ELR (cell line): ENCODE results near the gene PLA2G4D.
"Not testable (repeated sequence)": the region's sequence is repeated elsewhere in the genome, so short reads cannot be mapped to it uniquely, and the experiment has no call there.

Experiments
- DNase-seq: peaks from one replicate; pipeline ENCODE4 v3.0.0-alpha.2; 2015; ENCODE audit warnings: low read depth

Gene PLA2G4D

GRCh38 chr15:42128476-42128875 is 34.1 kb upstream of the PLA2G4D start:
- DNase-seq: no peak

- no peak for DNase-seq
These were observed 29.2 kb upstream of the PLA2G4D start for GRCh38 chr15:42123546-42123945.

- no peak for DNase-seq
These were observed 27.3 kb upstream of the PLA2G4D start for GRCh38 chr15:42121682-42122081.

- DNase-seq: no peak
These were observed 26.7 kb upstream of the PLA2G4D start for GRCh38 chr15:42121021-42121420.

- no peak for DNase-seq
These were observed 25.9 kb upstream of the PLA2G4D start for GRCh38 chr15:42120285-42120684.

GRCh38 chr15:42119446-42119760 is 25.0 kb upstream of the PLA2G4D start:
- DNase-seq: no peak

- peak; percentile 10 for DNase-seq
These were observed 24.5 kb upstream of the PLA2G4D start for GRCh38 chr15:42118650-42119445.

GRCh38 chr15:42111924-42112323 is 17.6 kb upstream of the PLA2G4D start:
- DNase-seq: no peak

GRCh38 chr15:42110367-42110766 is 16.0 kb upstream of the PLA2G4D start:
- no peak for DNase-seq

- DNase-seq: no peak
These were observed 14.4 kb upstream of the PLA2G4D start for GRCh38 chr15:42108806-42109205.

- DNase-seq: peak; percentile 37
These were observed 13.8 kb upstream of the PLA2G4D start for GRCh38 chr15:42108189-42108588.

GRCh38 chr15:42107473-42107872 is 13.1 kb upstream of the PLA2G4D start:
- DNase-seq: no peak

GRCh38 chr15:42106288-42106687 is 11.9 kb upstream of the PLA2G4D start:
- DNase-seq: no peak

- no peak for DNase-seq
These were observed 9.9 kb upstream of the PLA2G4D start for GRCh38 chr15:42104095-42104891.

GRCh38 chr15:42102646-42103235 is 8.4 kb upstream of the PLA2G4D start:
- peak; percentile 67 for DNase-seq

GRCh38 chr15:42101861-42102260 is 7.5 kb upstream of the PLA2G4D start:
- DNase-seq: peak; percentile 57

- DNase-seq: peak; percentile 91
These were observed 5.8 kb upstream of the PLA2G4D start for GRCh38 chr15:42100021-42100800.

- DNase-seq: no peak
These were observed 2.7 kb upstream of the PLA2G4D start for GRCh38 chr15:42097018-42097417.

- DNase-seq: no peak
These were observed 396 bp downstream of the PLA2G4D start for GRCh38 chr15:42093966-42094365.

GRCh38 chr15:42092398-42093318 is 1.7 kb downstream of the PLA2G4D start:
- peak; percentile 87 for DNase-seq

- DNase-seq: not testable (repeated sequence)
These were observed 2.5 kb downstream of the PLA2G4D start for GRCh38 chr15:42091753-42092397.
